Neural progenitor cell (in vitro differentiated cells): ENCODE measurements around the gene TAOK1. TPM values are rescaled to one million over a fixed set of nuclear protein-coding genes. Genes with fewer than 3 reads are reported as not detected.

Experiments
- DNase-seq: peaks from one replicate; pipeline ENCODE4 v3.0.0-alpha.2; 2016; ENCODE audit warnings: low spot score
- H2AFZ ChIP-seq: fragments of 200-600 bp; sonication (generic); replicated peaks from 2 replicates; pipeline ENCODE4 v1.6.1; 2016; ENCODE audit warnings: antibody characterized with exemption
- H3F3A ChIP-seq: fragments of 200-600 bp; sonication (generic); 2 replicates; pipeline ENCODE4 v1.6.1; 2016; ENCODE audit warnings: antibody characterized with exemption, low read depth
- H3K27ac ChIP-seq: fragments of 200-600 bp; sonication (generic); 2 replicates; pipeline ENCODE4 v1.5.1; 2016; ENCODE audit warnings: mild to moderate bottlenecking
- H3K27me3 ChIP-seq: fragments of 200-600 bp; sonication (generic); 2 replicates; pipeline ENCODE4 v1.6.1; 2016; ENCODE audit warnings: mild to moderate bottlenecking, moderate library complexity
- H3K36me3 ChIP-seq: fragments of 200-600 bp; sonication (generic); 2 replicates; pipeline ENCODE4 v1.5.1; 2016
- H3K4me1 ChIP-seq: fragments of 200-600 bp; sonication (generic); 2 replicates; pipeline ENCODE4 v1.6.1; 2016; ENCODE audit warnings: mixed run types
- H3K4me2 ChIP-seq: fragments of 200-600 bp; sonication (generic); 2 replicates; pipeline ENCODE4 v1.6.1; 2016
- H3K4me3 ChIP-seq: fragments of 200-600 bp; sonication (generic); 2 replicates; pipeline ENCODE4 v1.5.1; 2016
- H3K79me2 ChIP-seq: fragments of 200-600 bp; sonication (generic); 2 replicates; pipeline ENCODE4 v1.6.1; 2016; ENCODE audit warnings: low read depth
- H3K9ac ChIP-seq: fragments of 200-600 bp; sonication (generic); 2 replicates; pipeline ENCODE4 v1.6.1; 2016
- H3K9me3 ChIP-seq: fragments of 200-600 bp; sonication (generic); 2 replicates; pipeline ENCODE4 v1.5.1; 2016; ENCODE audit warnings: low read depth
- H4K20me1 ChIP-seq: fragments of 200-600 bp; sonication (generic); 2 replicates; pipeline ENCODE4 v1.6.1; 2016; ENCODE audit warnings: low read depth
- H3K27ac Mint-ChIP-seq: 3 replicates; pipeline ENCODE4 v1.8.0; 2021; ENCODE audit warnings: mixed read lengths
- H3K27me3 Mint-ChIP-seq: 2 replicates; pipeline ENCODE4 v1.8.0; 2022; ENCODE audit warnings: low read depth, mild to moderate bottlenecking, inconsistent platforms, moderate library complexity, mixed read lengths; ENCODE audit not compliant: insufficient read depth
- H3K36me3 Mint-ChIP-seq: 3 replicates; pipeline ENCODE4 v1.8.0; 2021; ENCODE audit warnings: mixed read lengths
- H3K4me1 Mint-ChIP-seq: 3 replicates; pipeline ENCODE4 v1.8.0; 2021; ENCODE audit warnings: mixed read lengths
- H3K4me3 Mint-ChIP-seq: 3 replicates; pipeline ENCODE4 v1.8.0; 2021; ENCODE audit warnings: mild to moderate bottlenecking, moderate library complexity, mixed read lengths
- H3K9me3 Mint-ChIP-seq: 3 replicates; pipeline ENCODE4 v1.8.0; 2020; ENCODE audit warnings: mixed read lengths
- EZH2 ChIP-seq: fragments of 200-600 bp; sonication (generic); IDR thresholded peaks from 2 replicates; pipeline ENCODE4 v1.6.1; 2017; ENCODE audit warnings: antibody characterized with exemption, mild to moderate bottlenecking, moderate library complexity
- EZH2phosphoT487 ChIP-seq: fragments of 200-600 bp; sonication (generic); IDR thresholded peaks from 2 replicates; pipeline ENCODE4 v1.6.1; 2017; ENCODE audit warnings: antibody characterized with exemption
- total RNA-seq: library from RNA; depleted of rRNA; stranded (reverse); fragments of >200 nt; gene quantifications from 2 replicates; pipeline ENCODE4 v1.2.3, GENCODE V29; 2015; ENCODE audit warnings: low replicate concordance
- TF ChIP-seq, protein P1 (sequence below): fragments of 200-600 bp; sonication (generic); IDR thresholded peaks from 2 replicates; pipeline ENCODE4 v1.5.1; 2017; ENCODE audit warnings: antibody characterized with exemption, mild to moderate bottlenecking

TAOK1 gene
- total RNA-seq, 1 donor from 2014 or later = 125 TPM

DNA sequence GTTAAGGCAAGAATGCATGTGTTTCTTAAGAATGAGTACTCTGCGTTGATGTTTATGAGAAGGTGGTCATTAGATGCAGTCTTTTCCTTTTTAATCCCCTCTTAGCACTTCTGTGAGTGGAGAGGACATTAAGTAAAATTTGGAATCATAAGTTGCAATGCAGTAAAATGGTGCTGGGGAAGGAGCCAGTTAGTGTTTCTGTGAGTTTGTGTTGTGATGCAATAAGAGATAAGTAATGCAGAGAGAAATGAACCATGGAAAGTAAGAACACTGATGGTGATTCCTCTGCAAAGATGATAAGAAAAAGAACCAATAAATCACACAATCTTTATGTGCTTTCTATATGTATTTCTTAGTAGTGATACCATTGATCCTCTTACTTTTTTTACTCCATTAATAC lies 156.7 kb downstream of the TAOK1 start:
- H3F3A ChIP-seq = peaks cover 13% of the 10 kb centered on the region

DNA sequence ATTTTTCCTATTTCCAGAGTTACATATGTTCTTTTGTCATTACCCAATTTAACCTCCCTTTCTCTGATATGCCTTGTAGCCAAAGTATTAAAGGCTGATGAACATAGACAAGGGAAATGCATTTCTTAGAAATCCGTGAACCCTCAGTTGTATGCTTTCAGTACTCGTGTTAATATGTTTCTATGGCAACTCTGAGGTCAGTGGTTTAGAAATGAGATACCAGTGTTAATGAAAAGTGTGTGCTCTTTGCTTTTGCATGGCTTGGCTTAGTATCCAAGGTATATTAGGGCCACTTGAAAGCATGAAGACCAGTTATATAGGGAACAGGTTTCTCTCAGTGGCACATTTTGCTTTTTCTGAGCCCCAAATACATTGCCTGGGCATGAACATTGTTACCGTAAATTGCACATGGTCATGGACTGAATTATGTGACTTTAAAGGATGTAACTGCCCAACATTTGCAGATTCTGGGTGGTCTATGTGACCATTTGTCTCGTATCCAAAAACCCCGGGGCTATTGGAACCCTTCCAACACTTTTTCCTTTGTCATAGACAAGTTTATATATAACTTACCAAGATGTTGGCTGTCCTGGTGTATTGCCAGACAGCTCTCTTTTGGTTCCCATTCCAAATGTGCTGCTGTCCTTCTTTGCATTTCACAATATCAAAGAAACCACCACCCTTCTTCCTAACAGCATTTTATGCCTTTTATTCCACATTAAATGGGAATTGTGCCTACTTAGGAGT lies 159.2 kb downstream of the TAOK1 start:
- Histone ChIP-seq H3K36me3 (no peaks in the 10 kb centered on the region), H3K27me3 (no peaks in the 10 kb centered on the region), H3K27ac (no peak overlapping the region), H2AFZ (no peak overlapping the region), H3F3A (peaks cover 12% of the 10 kb centered on the region), H3K4me2 (no peak overlapping the region), H3K9me3 (no peaks in the 10 kb centered on the region), H3K4me1 (no peaks in the 10 kb centered on the region), H3K4me3 (no peak overlapping the region), H3K79me2 (no peaks in the 10 kb centered on the region), H3K9ac (no peak overlapping the region), H4K20me1 (peaks cover 3% of the 10 kb centered on the region)
- DNase-seq = no peak
- no peaks in the 10 kb centered on the region for H3K9me3 Mint-ChIP-seq
- TF ChIP-seq EZH2phosphoT487 (no peak), EZH2 (no peak)
- TF ChIP-seq, protein P1, sequence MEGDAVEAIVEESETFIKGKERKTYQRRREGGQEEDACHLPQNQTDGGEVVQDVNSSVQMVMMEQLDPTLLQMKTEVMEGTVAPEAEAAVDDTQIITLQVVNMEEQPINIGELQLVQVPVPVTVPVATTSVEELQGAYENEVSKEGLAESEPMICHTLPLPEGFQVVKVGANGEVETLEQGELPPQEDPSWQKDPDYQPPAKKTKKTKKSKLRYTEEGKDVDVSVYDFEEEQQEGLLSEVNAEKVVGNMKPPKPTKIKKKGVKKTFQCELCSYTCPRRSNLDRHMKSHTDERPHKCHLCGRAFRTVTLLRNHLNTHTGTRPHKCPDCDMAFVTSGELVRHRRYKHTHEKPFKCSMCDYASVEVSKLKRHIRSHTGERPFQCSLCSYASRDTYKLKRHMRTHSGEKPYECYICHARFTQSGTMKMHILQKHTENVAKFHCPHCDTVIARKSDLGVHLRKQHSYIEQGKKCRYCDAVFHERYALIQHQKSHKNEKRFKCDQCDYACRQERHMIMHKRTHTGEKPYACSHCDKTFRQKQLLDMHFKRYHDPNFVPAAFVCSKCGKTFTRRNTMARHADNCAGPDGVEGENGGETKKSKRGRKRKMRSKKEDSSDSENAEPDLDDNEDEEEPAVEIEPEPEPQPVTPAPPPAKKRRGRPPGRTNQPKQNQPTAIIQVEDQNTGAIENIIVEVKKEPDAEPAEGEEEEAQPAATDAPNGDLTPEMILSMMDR = no peak
- no peak overlapping the region for H3K4me3 Mint-ChIP-seq
- H3K27ac Mint-ChIP-seq = no peak overlapping the region
- H3K4me1 Mint-ChIP-seq = peaks cover 9% of the 10 kb centered on the region
- H3K27me3 Mint-ChIP-seq = no peaks in the 10 kb centered on the region
- H3K36me3 Mint-ChIP-seq = peaks cover 8% of the 10 kb centered on the region

More for the DNA sequence above, 156.7 kb downstream of the TAOK1 start:
- Mint-ChIP-seq H3K4me1 (peaks cover 9% of the 10 kb centered on the region), H3K36me3 (peaks cover 20% of the 10 kb centered on the region), H3K4me3 (no peak overlapping the region), H3K9me3 (no peaks in the 10 kb centered on the region), H3K27me3 (no peaks in the 10 kb centered on the region), H3K27ac (no peak overlapping the region)
- H3K27me3 ChIP-seq = no peaks in the 10 kb centered on the region
- no peak for DNase-seq
- H3K79me2 ChIP-seq = no peaks in the 10 kb centered on the region
- peaks cover 11% of the 10 kb centered on the region for H4K20me1 ChIP-seq
- no peak overlapping the region for H2AFZ ChIP-seq
- H3K9ac ChIP-seq = no peak overlapping the region
- H3K4me2 ChIP-seq = no peak overlapping the region
- no peak overlapping the region for H3K27ac ChIP-seq
- no peak overlapping the region for H3K4me3 ChIP-seq
- peaks cover 6% of the 10 kb centered on the region for H3K36me3 ChIP-seq
- H3K4me1 ChIP-seq = no peaks in the 10 kb centered on the region
- TF ChIP-seq, protein P1 = no peak
- TF ChIP-seq EZH2phosphoT487 = no peak
- TF ChIP-seq EZH2 = no peak
- no peaks in the 10 kb centered on the region for H3K9me3 ChIP-seq

DNA sequence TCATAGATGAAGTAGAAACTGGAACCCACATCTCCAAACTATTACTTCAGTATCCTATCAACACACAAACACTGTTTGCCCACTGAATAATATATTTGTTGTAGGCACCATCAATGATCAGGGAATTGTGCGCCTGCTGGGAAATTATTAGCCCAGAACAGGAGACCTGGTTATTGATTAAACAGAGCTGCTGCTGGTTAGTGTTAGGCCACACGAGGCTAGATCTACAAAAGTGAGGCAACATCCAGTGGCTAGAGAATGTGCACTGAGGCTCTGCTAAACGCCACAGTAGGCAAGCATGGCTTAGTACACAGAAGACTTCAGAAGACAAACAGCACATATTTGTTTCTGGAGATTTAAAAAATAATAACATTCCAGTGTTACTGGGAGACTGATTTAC lies 165.7 kb downstream of the TAOK1 start:
- TF ChIP-seq EZH2phosphoT487 (no peak), EZH2 (no peak)
- TF ChIP-seq, protein P1 = no peak
- H3K9me3 ChIP-seq = no peaks in the 10 kb centered on the region
- no peaks in the 10 kb centered on the region for H3K9me3 Mint-ChIP-seq
- H3K4me1 Mint-ChIP-seq = no peaks in the 10 kb centered on the region
- H3K27ac ChIP-seq = no peak overlapping the region
- no peak overlapping the region for H3K4me2 ChIP-seq
- H3F3A ChIP-seq = peaks cover 17% of the 10 kb centered on the region
- H3K27me3 Mint-ChIP-seq = peaks cover 5% of the 10 kb centered on the region
- no peaks in the 10 kb centered on the region for H4K20me1 ChIP-seq
- H3K4me3 ChIP-seq = no peak overlapping the region
- no peaks in the 10 kb centered on the region for H3K79me2 ChIP-seq
- H2AFZ ChIP-seq = no peak overlapping the region
- H3K27me3 ChIP-seq = no peaks in the 10 kb centered on the region
- peaks cover 7% of the 10 kb centered on the region for H3K36me3 Mint-ChIP-seq
- H3K4me3 Mint-ChIP-seq = no peak overlapping the region
- no peak overlapping the region for H3K9ac ChIP-seq
- no peaks in the 10 kb centered on the region for H3K4me1 ChIP-seq
- no peak for DNase-seq
- H3K36me3 ChIP-seq = no peaks in the 10 kb centered on the region
- H3K27ac Mint-ChIP-seq = no peak overlapping the region
